Neural cell (in vitro differentiated cells): ENCODE measurements around the gene LEMD2. TPM values are rescaled to one million over a fixed set of nuclear protein-coding genes. Genes with fewer than 3 reads are reported as not detected.

Experiments used
- H2AFZ ChIP-seq: fragments of 200-600, 300-800 bp; sonication (generic), shearing (Covaris generic); 2 replicates; pipeline ENCODE4 v1.6.0; 2014; ENCODE audit warnings: low read depth, mild to moderate bottlenecking, antibody characterized with exemption, low read length, moderate library complexity
- H3F3A ChIP-seq: fragments of 200-600 bp; shearing (Covaris generic); 2 replicates; pipeline ENCODE4 v1.6.1; 2016; ENCODE audit warnings: mild to moderate bottlenecking, moderate library complexity, mixed read lengths, antibody characterized with exemption, low read length; ENCODE audit not compliant: insufficient read depth, poor library complexity, severe bottlenecking
- H3K27ac ChIP-seq: fragments of 200-600, 300-800 bp; sonication (generic), shearing (Covaris generic); 2 replicates; pipeline ENCODE4 v1.5.1; 2014; ENCODE audit warnings: mild to moderate bottlenecking, low read length, moderate library complexity
- H3K27me3 ChIP-seq: fragments of 300-800, 200-600 bp; sonication (generic), shearing (Covaris generic); 2 replicates; pipeline ENCODE4 v1.6.0; 2014; ENCODE audit warnings: mild to moderate bottlenecking, low read depth, low read length, moderate library complexity; ENCODE audit not compliant: insufficient read depth
- H3K36me3 ChIP-seq: fragments of 300-800, 200-600 bp; sonication (generic), shearing (Covaris generic); 2 replicates; pipeline ENCODE4 v1.5.1; 2014; ENCODE audit warnings: mild to moderate bottlenecking, antibody characterized with exemption, low read length, moderate library complexity; ENCODE audit not compliant: insufficient read depth
- H3K4me2 ChIP-seq: fragments of 300-800, 200-600 bp; sonication (generic), shearing (Covaris generic); 2 replicates; pipeline ENCODE4 v1.6.0; 2014; ENCODE audit warnings: mild to moderate bottlenecking, low read length
- H3K4me3 ChIP-seq: fragments of 300-800, 200-600 bp; sonication (generic), shearing (Covaris generic); 2 replicates; pipeline ENCODE4 v1.5.1; 2014; ENCODE audit warnings: mild to moderate bottlenecking, low read length, moderate library complexity
- H3K79me2 ChIP-seq: fragments of 200-600 bp; shearing (Covaris generic); replicated peaks from 2 replicates; pipeline ENCODE4 v1.6.0; 2014; ENCODE audit warnings: mild to moderate bottlenecking, low read length, moderate library complexity; ENCODE audit not compliant: insufficient read depth
- H3K9ac ChIP-seq: fragments of 300-800, 200-600 bp; sonication (generic), shearing (Covaris generic); 2 replicates; pipeline ENCODE4 v1.6.1; 2016; ENCODE audit warnings: mild to moderate bottlenecking, low read length, mixed read lengths
- H3K9me2 ChIP-seq: fragments of 200-600 bp; shearing (Covaris generic); 2 replicates; pipeline ENCODE4 v1.6.1; 2016; ENCODE audit warnings: mild to moderate bottlenecking, low read length, mixed read lengths; ENCODE audit not compliant: insufficient read depth
- H3K9me3 ChIP-seq: fragments of 200-600, 300-800 bp; sonication (generic), shearing (Covaris generic); 2 replicates; pipeline ENCODE4 v1.6.1; 2016; ENCODE audit warnings: mild to moderate bottlenecking, mixed run types, low read length, moderate library complexity, mixed read lengths
- H4K20me1 ChIP-seq: fragments of 200-600 bp; shearing (Covaris generic); 2 replicates; pipeline ENCODE4 v1.6.1; 2016; ENCODE audit warnings: mild to moderate bottlenecking, mixed run types; ENCODE audit not compliant: insufficient read depth
- EP300 ChIP-seq: fragments of 450-650 bp; conservative IDR thresholded peaks from 2 replicates; pipeline ENCODE4 v1.6.1; 2014; ENCODE audit warnings: antibody characterized with exemption, mild to moderate bottlenecking, moderate library complexity; ENCODE audit not compliant: poor library complexity, severe bottlenecking
- EZH2 ChIP-seq: fragments of 200-600, 300-800 bp; shearing (Covaris generic), sonication (generic); IDR thresholded peaks from 2 replicates; pipeline ENCODE4 v1.6.1; 2014; ENCODE audit warnings: antibody characterized with exemption, low read length, borderline replicate concordance, mild to moderate bottlenecking; ENCODE audit not compliant: insufficient read depth, poor library complexity, severe bottlenecking
- MXI1 ChIP-seq: fragments of 450-650 bp; conservative IDR thresholded peaks from 2 replicates; pipeline ENCODE4 v1.6.1; 2014; ENCODE audit warnings: antibody characterized with exemption, mild to moderate bottlenecking; ENCODE audit not compliant: poor library complexity, severe bottlenecking
- POLR2AphosphoS5 ChIP-seq: IDR thresholded peaks from 2 replicates; pipeline ENCODE4 v1.6.1; 2012
- RAD21 ChIP-seq: fragments of 450-650 bp; conservative IDR thresholded peaks from 2 replicates; pipeline ENCODE4 v1.6.1; 2014; ENCODE audit warnings: antibody characterized with exemption, mild to moderate bottlenecking, moderate library complexity
- SMC3 ChIP-seq: fragments of 450-650 bp; conservative IDR thresholded peaks from 2 replicates; pipeline ENCODE4 v1.6.1; 2014; ENCODE audit warnings: antibody characterized with exemption, mild to moderate bottlenecking, moderate library complexity; ENCODE audit not compliant: poor library complexity
- TAF1 ChIP-seq: IDR thresholded peaks from 2 replicates; pipeline ENCODE4 v1.6.1; 2012; ENCODE audit warnings: low read depth
- polyA plus RNA-seq: library from polyadenylated mRNA; depleted of rRNA; stranded (reverse); fragments of >200 nt; gene quantifications from 2 replicates; pipeline ENCODE4 v1.2.3, GENCODE V29; 2014
- TF ChIP-seq, protein P1 (sequence below): fragments of 450-650 bp; IDR thresholded peaks from 2 replicates; pipeline ENCODE4 v1.5.1; 2014; ENCODE audit warnings: antibody characterized with exemption, mild to moderate bottlenecking, moderate library complexity; ENCODE audit not compliant: poor library complexity, severe bottlenecking
- TF ChIP-seq, protein P2 (sequence below): IDR thresholded peaks from 2 replicates; pipeline ENCODE4 v1.6.1; 2012; ENCODE audit warnings: borderline replicate concordance

Gene LEMD2
- polyA plus RNA-seq, 1 donor from 2014 or later = 84.6 TPM

DNA sequence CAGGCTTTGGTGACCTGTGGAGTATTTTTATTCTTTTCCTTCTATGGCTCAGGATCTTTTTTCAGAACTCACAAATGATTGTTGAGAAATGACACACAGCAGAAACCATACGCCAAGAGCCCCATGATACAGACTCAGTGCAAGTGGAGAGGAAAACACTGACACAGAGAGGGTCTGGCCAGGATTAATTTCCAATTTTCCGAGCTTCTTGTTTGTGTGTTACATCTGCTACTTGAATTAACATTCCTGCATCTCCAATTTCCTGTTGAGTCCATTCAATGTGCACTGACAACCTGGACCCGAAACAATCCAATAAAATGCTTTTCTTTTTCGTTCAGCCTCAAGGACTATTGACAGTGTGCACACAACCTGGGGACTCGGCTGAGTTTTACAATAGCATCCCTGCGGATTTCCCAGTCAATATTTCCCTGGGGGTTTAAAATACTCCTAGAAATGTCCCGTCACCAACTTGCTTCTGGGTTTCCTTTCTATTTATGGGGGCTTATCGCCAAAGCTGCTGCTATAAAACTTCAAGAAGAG is 19.8 kb upstream of the LEMD2 start:
- no peak overlapping the region for H2AFZ ChIP-seq
- H3K36me3 ChIP-seq = no peaks in the 10 kb centered on the region
- H3K79me2 ChIP-seq = no peaks in the 10 kb centered on the region
- H3F3A ChIP-seq = no peaks in the 10 kb centered on the region
- no peak for TF ChIP-seq POLR2AphosphoS5
- no peak for TF ChIP-seq TAF1
- TF ChIP-seq RAD21 = no peak
- no peak overlapping the region for H3K27ac ChIP-seq
- H3K4me3 ChIP-seq = no peak overlapping the region
- H3K27me3 ChIP-seq = peaks cover 3% of the 10 kb centered on the region
- H3K9me3 ChIP-seq = no peaks in the 10 kb centered on the region
- H3K9me2 ChIP-seq = no peaks in the 10 kb centered on the region
- H4K20me1 ChIP-seq = no peaks in the 10 kb centered on the region
- no peak overlapping the region for H3K9ac ChIP-seq
- no peak overlapping the region for H3K4me2 ChIP-seq

DNA sequence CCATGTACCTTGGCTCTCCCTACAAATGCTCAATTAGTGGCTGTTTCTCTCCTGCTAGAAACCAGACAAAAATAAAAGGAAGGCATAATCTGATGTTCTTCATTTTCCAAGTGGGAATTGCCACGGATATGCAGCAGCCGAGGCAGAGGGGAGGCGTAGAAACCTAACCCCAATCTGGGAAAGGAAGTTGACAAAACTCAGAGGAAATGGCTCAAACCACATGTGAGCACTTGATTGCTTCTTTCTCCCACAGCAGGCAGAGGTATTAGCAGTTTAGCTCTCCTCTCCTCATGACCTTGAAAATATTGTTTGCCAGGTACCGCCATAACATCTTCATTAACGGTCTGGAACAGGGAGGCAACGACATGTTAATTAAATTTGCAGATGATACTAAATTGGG is 18.7 kb upstream of the LEMD2 start:
- Histone ChIP-seq H2AFZ (no peak overlapping the region), H3K79me2 (no peaks in the 10 kb centered on the region), H3K27ac (no peak overlapping the region), H3K9ac (no peak overlapping the region), H4K20me1 (no peaks in the 10 kb centered on the region), H3F3A (no peaks in the 10 kb centered on the region), H3K4me3 (no peak overlapping the region), H3K27me3 (peaks cover 3% of the 10 kb centered on the region), H3K9me3 (no peaks in the 10 kb centered on the region), H3K36me3 (no peaks in the 10 kb centered on the region), H3K9me2 (no peaks in the 10 kb centered on the region), H3K4me2 (no peak overlapping the region)
- TF ChIP-seq TAF1 (no peak), POLR2AphosphoS5 (no peak), EZH2 (no peak), MXI1 (no peak), SMC3 (no peak), EP300 (no peak), RAD21 (no peak)
- TF ChIP-seq, protein P1, sequence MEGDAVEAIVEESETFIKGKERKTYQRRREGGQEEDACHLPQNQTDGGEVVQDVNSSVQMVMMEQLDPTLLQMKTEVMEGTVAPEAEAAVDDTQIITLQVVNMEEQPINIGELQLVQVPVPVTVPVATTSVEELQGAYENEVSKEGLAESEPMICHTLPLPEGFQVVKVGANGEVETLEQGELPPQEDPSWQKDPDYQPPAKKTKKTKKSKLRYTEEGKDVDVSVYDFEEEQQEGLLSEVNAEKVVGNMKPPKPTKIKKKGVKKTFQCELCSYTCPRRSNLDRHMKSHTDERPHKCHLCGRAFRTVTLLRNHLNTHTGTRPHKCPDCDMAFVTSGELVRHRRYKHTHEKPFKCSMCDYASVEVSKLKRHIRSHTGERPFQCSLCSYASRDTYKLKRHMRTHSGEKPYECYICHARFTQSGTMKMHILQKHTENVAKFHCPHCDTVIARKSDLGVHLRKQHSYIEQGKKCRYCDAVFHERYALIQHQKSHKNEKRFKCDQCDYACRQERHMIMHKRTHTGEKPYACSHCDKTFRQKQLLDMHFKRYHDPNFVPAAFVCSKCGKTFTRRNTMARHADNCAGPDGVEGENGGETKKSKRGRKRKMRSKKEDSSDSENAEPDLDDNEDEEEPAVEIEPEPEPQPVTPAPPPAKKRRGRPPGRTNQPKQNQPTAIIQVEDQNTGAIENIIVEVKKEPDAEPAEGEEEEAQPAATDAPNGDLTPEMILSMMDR = no peak
- TF ChIP-seq, protein P2, sequence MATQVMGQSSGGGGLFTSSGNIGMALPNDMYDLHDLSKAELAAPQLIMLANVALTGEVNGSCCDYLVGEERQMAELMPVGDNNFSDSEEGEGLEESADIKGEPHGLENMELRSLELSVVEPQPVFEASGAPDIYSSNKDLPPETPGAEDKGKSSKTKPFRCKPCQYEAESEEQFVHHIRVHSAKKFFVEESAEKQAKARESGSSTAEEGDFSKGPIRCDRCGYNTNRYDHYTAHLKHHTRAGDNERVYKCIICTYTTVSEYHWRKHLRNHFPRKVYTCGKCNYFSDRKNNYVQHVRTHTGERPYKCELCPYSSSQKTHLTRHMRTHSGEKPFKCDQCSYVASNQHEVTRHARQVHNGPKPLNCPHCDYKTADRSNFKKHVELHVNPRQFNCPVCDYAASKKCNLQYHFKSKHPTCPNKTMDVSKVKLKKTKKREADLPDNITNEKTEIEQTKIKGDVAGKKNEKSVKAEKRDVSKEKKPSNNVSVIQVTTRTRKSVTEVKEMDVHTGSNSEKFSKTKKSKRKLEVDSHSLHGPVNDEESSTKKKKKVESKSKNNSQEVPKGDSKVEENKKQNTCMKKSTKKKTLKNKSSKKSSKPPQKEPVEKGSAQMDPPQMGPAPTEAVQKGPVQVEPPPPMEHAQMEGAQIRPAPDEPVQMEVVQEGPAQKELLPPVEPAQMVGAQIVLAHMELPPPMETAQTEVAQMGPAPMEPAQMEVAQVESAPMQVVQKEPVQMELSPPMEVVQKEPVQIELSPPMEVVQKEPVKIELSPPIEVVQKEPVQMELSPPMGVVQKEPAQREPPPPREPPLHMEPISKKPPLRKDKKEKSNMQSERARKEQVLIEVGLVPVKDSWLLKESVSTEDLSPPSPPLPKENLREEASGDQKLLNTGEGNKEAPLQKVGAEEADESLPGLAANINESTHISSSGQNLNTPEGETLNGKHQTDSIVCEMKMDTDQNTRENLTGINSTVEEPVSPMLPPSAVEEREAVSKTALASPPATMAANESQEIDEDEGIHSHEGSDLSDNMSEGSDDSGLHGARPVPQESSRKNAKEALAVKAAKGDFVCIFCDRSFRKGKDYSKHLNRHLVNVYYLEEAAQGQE = no peak

DNA sequence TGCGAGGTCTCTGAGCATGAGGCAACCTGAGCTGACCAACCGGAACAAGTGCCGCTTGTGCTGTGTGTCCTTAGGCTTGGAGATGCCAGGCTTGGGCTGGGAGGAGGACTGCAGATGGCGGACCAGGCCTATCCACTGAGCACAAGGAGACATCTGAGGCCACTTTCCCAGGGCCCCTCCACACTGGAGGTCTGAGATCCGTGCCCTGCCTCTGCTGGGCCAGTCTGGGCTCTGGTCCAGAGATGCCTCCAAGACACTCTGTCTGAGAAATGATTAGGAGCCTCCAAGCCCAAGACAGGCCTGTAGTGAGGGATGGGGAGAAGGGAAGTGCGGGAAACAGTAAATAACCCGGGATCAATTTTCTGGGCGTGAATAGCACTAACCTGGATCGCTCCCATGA is 17.9 kb upstream of the LEMD2 start:
- Histone ChIP-seq H3K36me3 (no peaks in the 10 kb centered on the region), H3K9me3 (no peaks in the 10 kb centered on the region)

More for the DNA sequence above, 17.9 kb upstream of the LEMD2 start:
- TF ChIP-seq, protein P1 = no peak
- TF ChIP-seq EZH2 = no peak
- no peak for TF ChIP-seq SMC3
- TF ChIP-seq, protein P2 = no peak
- no peak for TF ChIP-seq TAF1
- TF ChIP-seq EP300 = no peak
- no peak for TF ChIP-seq MXI1
- TF ChIP-seq RAD21 = no peak
- TF ChIP-seq POLR2AphosphoS5 = no peak
- Histone ChIP-seq H3K4me3 (no peak overlapping the region), H4K20me1 (no peaks in the 10 kb centered on the region), H3F3A (no peaks in the 10 kb centered on the region), H2AFZ (no peak overlapping the region), H3K4me2 (no peak overlapping the region), H3K9me2 (no peaks in the 10 kb centered on the region), H3K79me2 (no peaks in the 10 kb centered on the region), H3K27ac (no peak overlapping the region), H3K27me3 (peaks cover 3% of the 10 kb centered on the region), H3K9ac (no peak overlapping the region)
